Ishikawa (cell line): ENCODE results near the gene BCAR1.

Experiments
- CEBPB ChIP-seq: IDR thresholded peaks from 2 replicates; pipeline ENCODE4 v1.6.1; 2012
- CREB1 ChIP-seq: IDR thresholded peaks from 2 replicates; pipeline ENCODE4 v1.6.1; 2012; ENCODE audit warnings: low read depth
- EGR1 ChIP-seq: IDR thresholded peaks from 2 replicates; pipeline ENCODE4 v1.6.1; 2012
- EP300 ChIP-seq: IDR thresholded peaks from 2 replicates; pipeline ENCODE4 v1.6.1; 2012; ENCODE audit warnings: borderline replicate concordance
- FOXM1 ChIP-seq: IDR thresholded peaks from 2 replicates; pipeline ENCODE4 v1.6.1; 2012; ENCODE audit warnings: low read depth, borderline replicate concordance
- MAX ChIP-seq: IDR thresholded peaks from 2 replicates; pipeline ENCODE4 v1.6.1; 2012
- NFIC ChIP-seq: IDR thresholded peaks from 2 replicates; pipeline ENCODE4 v1.6.1; 2012
- RAD21 ChIP-seq: IDR thresholded peaks from 2 replicates; pipeline ENCODE4 v1.6.1; 2012; ENCODE audit warnings: low read depth
- TAF1 ChIP-seq: IDR thresholded peaks from 2 replicates; pipeline ENCODE4 v1.6.1; 2012; ENCODE audit warnings: low read depth, mild to moderate bottlenecking
- TCF12 ChIP-seq: IDR thresholded peaks from 2 replicates; pipeline ENCODE4 v1.6.1; 2012; ENCODE audit warnings: low read depth
- TEAD4 ChIP-seq: IDR thresholded peaks from 2 replicates; pipeline ENCODE4 v1.6.1; 2012
- YY1 ChIP-seq: IDR thresholded peaks from 2 replicates; pipeline ENCODE4 v1.6.1; 2012; ENCODE audit warnings: low read depth
- ZBTB7A ChIP-seq: IDR thresholded peaks from 2 replicates; pipeline ENCODE4 v1.6.1; 2012; ENCODE audit warnings: low read depth
- TF ChIP-seq, protein P1 (sequence below): IDR thresholded peaks from 2 replicates; pipeline ENCODE4 v1.6.1; 2012
- TF ChIP-seq, protein P2 (sequence below): IDR thresholded peaks from 2 replicates; pipeline ENCODE4 v1.6.1; 2012; ENCODE audit warnings: low read depth, mild to moderate bottlenecking

The BCAR1 gene

GRCh38 chr16:75273054-75273925 is 21.9 kb upstream of the BCAR1 start:
- no peak for TF ChIP-seq TAF1
- TF ChIP-seq NFIC: no peak
- no peak for TF ChIP-seq YY1
- TF ChIP-seq MAX: no peak
- TF ChIP-seq, protein P1, sequence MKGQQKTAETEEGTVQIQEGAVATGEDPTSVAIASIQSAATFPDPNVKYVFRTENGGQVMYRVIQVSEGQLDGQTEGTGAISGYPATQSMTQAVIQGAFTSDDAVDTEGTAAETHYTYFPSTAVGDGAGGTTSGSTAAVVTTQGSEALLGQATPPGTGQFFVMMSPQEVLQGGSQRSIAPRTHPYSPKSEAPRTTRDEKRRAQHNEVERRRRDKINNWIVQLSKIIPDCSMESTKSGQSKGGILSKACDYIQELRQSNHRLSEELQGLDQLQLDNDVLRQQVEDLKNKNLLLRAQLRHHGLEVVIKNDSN: no peak
- no peak for TF ChIP-seq EP300
- no peak for TF ChIP-seq FOXM1
- no peak for TF ChIP-seq RAD21
- no peak for TF ChIP-seq CREB1
- TF ChIP-seq ZBTB7A: no peak
- TF ChIP-seq, protein P2, sequence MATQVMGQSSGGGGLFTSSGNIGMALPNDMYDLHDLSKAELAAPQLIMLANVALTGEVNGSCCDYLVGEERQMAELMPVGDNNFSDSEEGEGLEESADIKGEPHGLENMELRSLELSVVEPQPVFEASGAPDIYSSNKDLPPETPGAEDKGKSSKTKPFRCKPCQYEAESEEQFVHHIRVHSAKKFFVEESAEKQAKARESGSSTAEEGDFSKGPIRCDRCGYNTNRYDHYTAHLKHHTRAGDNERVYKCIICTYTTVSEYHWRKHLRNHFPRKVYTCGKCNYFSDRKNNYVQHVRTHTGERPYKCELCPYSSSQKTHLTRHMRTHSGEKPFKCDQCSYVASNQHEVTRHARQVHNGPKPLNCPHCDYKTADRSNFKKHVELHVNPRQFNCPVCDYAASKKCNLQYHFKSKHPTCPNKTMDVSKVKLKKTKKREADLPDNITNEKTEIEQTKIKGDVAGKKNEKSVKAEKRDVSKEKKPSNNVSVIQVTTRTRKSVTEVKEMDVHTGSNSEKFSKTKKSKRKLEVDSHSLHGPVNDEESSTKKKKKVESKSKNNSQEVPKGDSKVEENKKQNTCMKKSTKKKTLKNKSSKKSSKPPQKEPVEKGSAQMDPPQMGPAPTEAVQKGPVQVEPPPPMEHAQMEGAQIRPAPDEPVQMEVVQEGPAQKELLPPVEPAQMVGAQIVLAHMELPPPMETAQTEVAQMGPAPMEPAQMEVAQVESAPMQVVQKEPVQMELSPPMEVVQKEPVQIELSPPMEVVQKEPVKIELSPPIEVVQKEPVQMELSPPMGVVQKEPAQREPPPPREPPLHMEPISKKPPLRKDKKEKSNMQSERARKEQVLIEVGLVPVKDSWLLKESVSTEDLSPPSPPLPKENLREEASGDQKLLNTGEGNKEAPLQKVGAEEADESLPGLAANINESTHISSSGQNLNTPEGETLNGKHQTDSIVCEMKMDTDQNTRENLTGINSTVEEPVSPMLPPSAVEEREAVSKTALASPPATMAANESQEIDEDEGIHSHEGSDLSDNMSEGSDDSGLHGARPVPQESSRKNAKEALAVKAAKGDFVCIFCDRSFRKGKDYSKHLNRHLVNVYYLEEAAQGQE: no peak
- TF ChIP-seq EGR1: no peak
- no peak for TF ChIP-seq TCF12

DNA sequence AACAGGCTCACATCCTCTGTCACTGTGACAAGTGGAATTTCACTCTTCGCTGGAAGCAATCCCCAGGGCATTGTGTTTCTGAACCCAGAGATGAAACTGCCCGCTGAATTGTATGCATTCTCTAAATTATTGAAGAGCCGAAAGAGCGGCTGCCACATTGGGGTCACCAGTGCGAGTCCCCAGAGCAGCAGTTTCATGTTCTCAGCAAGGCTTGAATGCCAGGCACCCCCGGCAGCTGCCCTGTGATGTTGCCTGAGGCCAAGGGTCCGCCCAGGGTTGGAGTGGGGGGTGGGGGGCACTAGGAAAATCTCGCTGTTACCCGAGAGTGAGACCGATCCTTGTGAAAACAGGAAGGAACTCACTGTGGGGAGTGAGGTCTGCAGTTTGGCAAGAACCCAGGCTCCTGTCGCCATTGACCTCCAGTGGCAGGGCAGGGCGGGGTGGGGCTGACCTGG is 20.7 kb upstream of the BCAR1 start:
- TF ChIP-seq ZBTB7A (no peak), TAF1 (no peak), TEAD4 (no peak), CEBPB (no peak), EGR1 (no peak), RAD21 (no peak), YY1 (no peak), FOXM1 (no peak), TCF12 (no peak), MAX (no peak), NFIC (no peak), EP300 (no peak)

- TF ChIP-seq CREB1 (no peak), CEBPB (no peak), EP300 (no peak), TAF1 (no peak), MAX (no peak), FOXM1 (no peak), TCF12 (no peak), RAD21 (no peak), TEAD4 (no peak), YY1 (no peak), EGR1 (no peak), ZBTB7A (no peak), NFIC (no peak)
- TF ChIP-seq, protein P1: no peak
- TF ChIP-seq, protein P2: no peak
These were observed 20.1 kb upstream of the BCAR1 start for GRCh38 chr16:75271441-75272096.

GRCh38 chr16:75267631-75268264 is 16.3 kb upstream of the BCAR1 start:
- TF ChIP-seq FOXM1 (no peak), NFIC (peak; percentile 47; the same call in 1 of the 2 replicates), EGR1 (no peak), CREB1 (no peak), MAX (peak; percentile 46; the same call in 1 of the 2 replicates), TCF12 (0 out of 2 replicates have a peak, but pooled peaks have one; percentile 34), RAD21 (no peak), EP300 (peak; percentile 14; the same call in 1 of the 2 replicates), CEBPB (no peak), ZBTB7A (0 out of 2 replicates have a peak, but pooled peaks have one; percentile 25)
- TF ChIP-seq, protein P1: no peak
- TF ChIP-seq, protein P2: no peak
